Spleen (tissue), 11 donors: ENCODE results near the gene ST6GALNAC1. TPM values are rescaled to one million over a fixed set of nuclear protein-coding genes. Genes with fewer than 3 reads are reported as not detected.

Source experiments
- DNase-seq: peaks from one replicate; pipeline ENCODE4 v3.0.0-alpha.2; 2020
- H3K27ac ChIP-seq, 8 donors: fragments of 200-600 bp; sonication (generic) in 7 of 8; 1 replicate in 4 of 8; 2 replicates in 4 of 8; pipeline versions ENCODE4 v1.5.0 to v1.8.0; 2016 to 2021; ENCODE audit warnings: inconsistent platforms in 4 of 8, mild to moderate bottlenecking in 4 of 8, moderate library complexity in 1 of 8
- H3K27me3 ChIP-seq, 7 donors: fragments of 200-600 bp; sonication (generic) in 6 of 7; replicated peaks in 1 of 7; 1 replicate in 4 of 7; 2 replicates in 3 of 7; pipeline versions ENCODE4 v1.5.0 to v1.8.0; 2016 to 2021; ENCODE audit warnings: inconsistent platforms in 3 of 7, mild to moderate bottlenecking in 1 of 7
- H3K36me3 ChIP-seq, 6 donors: fragments of 200-600 bp; sonication (generic) in 5 of 6; 1 replicate in 4 of 6; 2 replicates in 2 of 6; pipeline versions ENCODE4 v1.5.0 to v1.8.0; 2016 to 2021; ENCODE audit warnings: inconsistent platforms in 2 of 6
- H3K4me1 ChIP-seq, 6 donors: fragments of 200-600 bp; sonication (generic) in 5 of 6; 1 replicate in 3 of 6; 2 replicates in 3 of 6; pipeline versions ENCODE4 v1.5.0 to v1.8.0; 2016 to 2021; ENCODE audit warnings: inconsistent platforms in 3 of 6
- H3K4me3 ChIP-seq, 8 donors: fragments of 200-600 bp; sonication (generic) in 7 of 8; 1 replicate in 4 of 8; 2 replicates in 4 of 8; pipeline versions ENCODE4 v1.5.0 to v1.8.0; 2016 to 2021; ENCODE audit warnings: inconsistent platforms in 4 of 8, mild to moderate bottlenecking in 4 of 8, moderate library complexity in 2 of 8
- H3K9me3 ChIP-seq, 8 donors: fragments of 200-600 bp; sonication (generic) in 7 of 8; 1 replicate in 4 of 8; 2 replicates in 4 of 8; pipeline versions ENCODE4 v1.5.0 to v1.8.0; 2016 to 2021; ENCODE audit warnings: inconsistent platforms in 4 of 8
- POLR2A ChIP-seq, 3 donors: fragments of 450-650 bp; IDR thresholded peaks; one replicate each; pipeline ENCODE4 v1.5.1; 2017; ENCODE audit warnings: antibody characterized with exemption in 3 of 3, mild to moderate bottlenecking in 1 of 3
- POLR2AphosphoS5 ChIP-seq, 3 donors: sonication (generic); formaldehyde crosslinking; IDR thresholded peaks; one replicate each; pipeline ENCODE4 v1.5.1; 2017; ENCODE audit warnings: antibody characterized with exemption in 3 of 3
- WGBS, 5 donors: extraction: QIAGEN DNeasy Blood & Tissue Kit in 3 of 5; methylation state at CpG; one replicate each; pipeline versions ENCODE4 v1.1.5 to v1.1.7; 2013 to 2018; 5-methylcytosine and 5-hydroxymethylcytosine counted together
- intact Hi-C: fragments of 100-400 bp; cut with DNase I; formaldehyde crosslinking; loops from one replicate; pipeline ENCODE4 v1.15.0; 2023; ENCODE audit warnings: low total_unique reads
- polyA plus RNA-seq, 3 donors: library from polyadenylated mRNA; stranded (reverse); fragments of 200-250 nt; gene quantifications; one replicate each; pipeline ENCODE4 v1.2.1, GENCODE V29; 2013
- total RNA-seq, 7 donors: library from RNA; depleted of rRNA in 3 of 7; stranded (reverse); fragments of >200 nt in 3 of 7; fragmentation: NEBNext Ultra II Directional in 4 of 7; extraction: Animal tissue kit (Norgen Biotek cat#: 25700) in 4 of 7; gene quantifications; one replicate each; pipeline versions ENCODE4 v1.1.0 to v1.2.1, GENCODE V29; 2016 to 2021
- TF ChIP-seq, protein P1 (sequence below), 11 experiments: fragments of 200-600 bp in 7 of 11; fragments of 450-650 bp in 4 of 11; sonication (generic) in 4 of 11; IDR thresholded peaks in 8 of 11; conservative IDR thresholded peaks in 3 of 11; 1 replicate in 7 of 11; 2 replicates in 4 of 11; pipeline versions ENCODE4 v1.4.0 to v1.8.0; 2016 to 2021; ENCODE audit warnings: antibody characterized with exemption in 11 of 11, inconsistent platforms in 4 of 11, mild to moderate bottlenecking in 1 of 11
- donor health status: healthy with polysubstance abuse.
- donor health status: DM: no; HTN: no; CAD: no; lungs with moderate emphysema.
- donor health status: DM: no; HTN: no; CAD: no.
- donor health status: Bipolar disorder and iron deficiency.
- donor health status: healthy.
- donor health status: DM: no; HTN: no; CAD: no.
- donor health status: DM: yes; HTN: yes; CAD: no.

ST6GALNAC1 gene
- total and polyA plus RNA-seq, 10 donors = 2.3 to 25.3 (median 12.9) TPM

DNA sequence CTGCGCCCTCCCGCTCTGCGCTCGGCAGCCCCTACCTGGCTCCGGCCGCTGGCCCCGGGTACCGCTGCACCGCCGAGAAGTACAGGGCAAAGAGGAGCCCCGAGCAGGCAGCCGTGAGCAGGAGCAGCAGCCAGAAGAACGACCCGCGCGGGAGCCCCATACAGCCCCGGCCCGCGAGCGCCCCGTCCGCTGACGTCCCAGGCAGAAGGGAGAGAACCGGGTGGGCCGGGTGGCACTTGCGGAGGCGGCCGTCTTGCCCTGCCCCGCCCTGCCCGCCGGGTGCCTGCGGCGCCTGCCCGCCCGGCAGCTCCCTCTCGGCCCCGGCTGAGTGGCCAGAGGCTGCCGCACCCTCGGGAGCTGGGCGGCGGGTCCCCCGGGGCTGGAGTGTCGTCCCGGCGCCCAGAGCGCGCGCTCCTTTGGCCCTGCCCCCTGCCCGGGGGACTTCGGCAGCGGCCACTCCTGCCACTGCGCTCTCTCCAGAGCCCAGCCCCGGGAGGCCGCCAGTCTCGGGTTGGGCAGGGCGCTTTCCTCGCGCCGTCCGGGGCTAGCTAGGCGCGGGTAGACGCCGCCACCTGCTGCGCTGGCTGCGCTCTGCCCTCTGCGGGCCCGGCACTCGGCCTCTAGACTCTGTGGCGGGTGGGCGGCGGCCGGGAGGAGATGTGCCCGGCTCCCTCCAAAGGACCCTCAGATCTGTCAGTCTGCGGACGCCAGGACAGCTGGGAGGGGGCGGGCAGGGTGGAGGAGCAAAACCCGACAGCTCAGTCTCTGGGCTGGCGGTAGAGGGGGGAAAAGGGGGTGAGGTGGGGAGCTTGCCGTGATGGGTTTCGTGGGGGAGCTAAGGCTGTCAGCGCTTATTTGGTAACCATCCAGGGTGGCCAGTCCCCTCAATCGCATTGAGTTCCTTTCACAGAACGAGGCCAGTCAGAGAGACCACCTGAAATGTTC lies 57.6 kb downstream of the ST6GALNAC1 start, which contains the start of gene ST6GALNAC2:
Gene ST6GALNAC2 (minus strand): TSS at position 212 of the 945 bp plus-strand sequence. CDS start 52 bp downstream, at position 160.
- TF ChIP-seq POLR2AphosphoS5 (IDR thresholded peaks at IDR 0.05) (peak; percentile 41 to 77 (median 69)), POLR2A (IDR thresholded peaks at IDR 0.05) (no peak)
- TF ChIP-seq, protein P1, sequence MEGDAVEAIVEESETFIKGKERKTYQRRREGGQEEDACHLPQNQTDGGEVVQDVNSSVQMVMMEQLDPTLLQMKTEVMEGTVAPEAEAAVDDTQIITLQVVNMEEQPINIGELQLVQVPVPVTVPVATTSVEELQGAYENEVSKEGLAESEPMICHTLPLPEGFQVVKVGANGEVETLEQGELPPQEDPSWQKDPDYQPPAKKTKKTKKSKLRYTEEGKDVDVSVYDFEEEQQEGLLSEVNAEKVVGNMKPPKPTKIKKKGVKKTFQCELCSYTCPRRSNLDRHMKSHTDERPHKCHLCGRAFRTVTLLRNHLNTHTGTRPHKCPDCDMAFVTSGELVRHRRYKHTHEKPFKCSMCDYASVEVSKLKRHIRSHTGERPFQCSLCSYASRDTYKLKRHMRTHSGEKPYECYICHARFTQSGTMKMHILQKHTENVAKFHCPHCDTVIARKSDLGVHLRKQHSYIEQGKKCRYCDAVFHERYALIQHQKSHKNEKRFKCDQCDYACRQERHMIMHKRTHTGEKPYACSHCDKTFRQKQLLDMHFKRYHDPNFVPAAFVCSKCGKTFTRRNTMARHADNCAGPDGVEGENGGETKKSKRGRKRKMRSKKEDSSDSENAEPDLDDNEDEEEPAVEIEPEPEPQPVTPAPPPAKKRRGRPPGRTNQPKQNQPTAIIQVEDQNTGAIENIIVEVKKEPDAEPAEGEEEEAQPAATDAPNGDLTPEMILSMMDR (IDR thresholded peaks at IDR 0.05 in 8 of 11, conservative IDR thresholded peaks at IDR 0.05 in 3 of 11) = peak in 9 of 11 experiments; percentile 18 to 63 (median 52)
- no peaks in the 10 kb centered on the region for H3K36me3 ChIP-seq
- DNase-seq = peak; percentile 94
- H3K4me3 ChIP-seq = peak within 1 kb of the TSS; percentile 42 to 74 (median 57)
- intact Hi-C loops = no loop called here
- H3K27me3 ChIP-seq = peaks cover 0 to 60% (median 12%) of the 10 kb centered on the region in 7 donors
- peaks cover 7 to 34% (median 29%) of the 10 kb centered on the region in 6 donors for H3K4me1 ChIP-seq
- no peaks in the 10 kb centered on the region for H3K9me3 ChIP-seq
- H3K27ac ChIP-seq = peak within 1 kb of the TSS; percentile 19 to 87 (median 74)
- WGBS, 5 donors = 0 to 6% (median 1%) methylated on average over 11 to 84 of the region's 84 CpGs

DNA sequence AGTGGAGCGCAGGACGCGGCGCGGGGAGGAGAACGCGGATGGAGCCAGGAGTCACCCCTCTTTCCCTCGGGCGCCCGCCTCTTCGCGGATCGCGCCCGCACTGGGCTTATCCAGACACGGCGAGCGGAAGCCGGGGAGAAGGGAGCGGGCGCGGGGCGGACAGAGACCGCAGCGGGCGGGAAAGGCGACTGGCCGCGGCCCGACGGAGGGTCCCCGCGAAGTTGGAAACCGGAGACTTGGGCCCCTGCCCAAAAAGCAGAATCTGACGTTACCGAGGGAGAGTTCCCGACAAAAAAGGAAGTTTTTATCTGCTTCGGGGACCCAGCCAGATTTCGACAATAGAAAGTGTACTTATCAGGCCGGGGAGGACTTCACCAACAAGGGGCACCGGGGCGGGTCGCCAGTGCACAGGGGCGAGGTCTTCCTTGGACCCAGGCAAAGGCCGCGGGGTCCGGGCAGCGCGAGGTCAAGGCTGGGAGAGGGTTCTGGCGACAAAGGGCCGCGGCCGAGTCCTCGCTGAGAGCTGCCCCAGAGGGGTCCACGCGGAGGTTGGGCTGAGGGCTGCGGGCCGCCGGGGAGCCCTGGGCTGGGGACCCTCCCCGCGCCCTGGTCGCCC lies 58.4 kb downstream of the ST6GALNAC1 start:
- Histone ChIP-seq H3K36me3 (no peaks in the 10 kb centered on the region), H3K27ac (peak overlapping the region; percentile 19 to 87 (median 74)), H3K4me3 (peak overlapping the region; percentile 42 to 74 (median 57)), H3K27me3 (peaks cover 0 to 60% (median 12%) of the 10 kb centered on the region in 7 donors), H3K9me3 (no peaks in the 10 kb centered on the region), H3K4me1 (peaks cover 7 to 34% (median 29%) of the 10 kb centered on the region in 6 donors)
- peak; percentile 86 for DNase-seq
- TF ChIP-seq POLR2A (IDR thresholded peaks at IDR 0.05) (no peak), POLR2AphosphoS5 (IDR thresholded peaks at IDR 0.05) (peak; percentile 21 to 72 (median 58))
- TF ChIP-seq, protein P1 (IDR thresholded peaks at IDR 0.05 in 8 of 11, conservative IDR thresholded peaks at IDR 0.05 in 3 of 11) = no peak
- intact Hi-C loops = no loop called here
- WGBS, 5 donors = 0 to 3% (median 1%) methylated on average over 25 to 62 of the region's 62 CpGs

DNA sequence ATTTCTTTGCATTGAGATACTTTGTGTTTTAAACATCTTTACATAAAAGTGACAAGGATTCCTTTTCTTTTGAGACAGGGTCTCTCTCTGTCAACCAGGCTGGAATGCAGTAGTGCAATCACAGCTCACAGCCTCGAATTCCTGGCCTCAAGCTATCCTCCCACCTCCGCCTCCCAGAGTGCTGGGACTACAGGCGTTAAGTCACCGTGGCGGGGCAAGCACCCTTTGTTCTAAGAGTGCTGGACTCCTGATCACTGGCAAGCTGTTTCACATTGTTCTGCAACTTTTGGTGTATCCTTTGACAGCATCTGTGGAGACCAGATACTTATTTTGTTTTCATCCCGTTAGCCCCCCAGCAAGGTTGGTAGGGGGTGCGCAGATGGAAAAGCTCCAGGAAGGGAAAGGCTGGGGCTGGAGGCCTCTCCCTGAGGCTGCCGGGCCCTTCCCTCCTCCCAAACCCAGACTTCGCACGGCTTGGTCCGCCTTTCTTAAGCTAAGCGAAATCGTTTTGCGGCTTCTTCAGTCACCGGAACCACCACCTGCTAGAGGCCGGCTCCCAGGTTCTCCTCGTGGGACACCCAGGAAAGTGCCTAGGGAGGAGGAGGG lies 59.0 kb downstream of the ST6GALNAC1 start:
- 26 to 29% (median 28%) methylated on average over 17 of the region's 17 CpGs for WGBS, 5 donors
- no peak for DNase-seq
- no peaks in the 10 kb centered on the region for H3K9me3 ChIP-seq
- H3K4me1 ChIP-seq = peaks cover 7 to 34% (median 29%) of the 10 kb centered on the region in 6 donors
- H3K4me3 ChIP-seq = peak overlapping the region; percentile 42 to 74 (median 57)
- peak overlapping the region in 7 of 8 donors; percentile 67 to 87 (median 80) for H3K27ac ChIP-seq
- H3K36me3 ChIP-seq = no peaks in the 10 kb centered on the region
- intact Hi-C loops = no loop called here
- peaks cover 0 to 57% (median 12%) of the 10 kb centered on the region in 7 donors for H3K27me3 ChIP-seq
- TF ChIP-seq POLR2A (IDR thresholded peaks at IDR 0.05) (no peak), POLR2AphosphoS5 (IDR thresholded peaks at IDR 0.05) (no peak)
- TF ChIP-seq, protein P1 (IDR thresholded peaks at IDR 0.05 in 8 of 11, conservative IDR thresholded peaks at IDR 0.05 in 3 of 11) = no peak
